ENCODE results near the gene STAT4.

The STAT4 gene

DNA sequence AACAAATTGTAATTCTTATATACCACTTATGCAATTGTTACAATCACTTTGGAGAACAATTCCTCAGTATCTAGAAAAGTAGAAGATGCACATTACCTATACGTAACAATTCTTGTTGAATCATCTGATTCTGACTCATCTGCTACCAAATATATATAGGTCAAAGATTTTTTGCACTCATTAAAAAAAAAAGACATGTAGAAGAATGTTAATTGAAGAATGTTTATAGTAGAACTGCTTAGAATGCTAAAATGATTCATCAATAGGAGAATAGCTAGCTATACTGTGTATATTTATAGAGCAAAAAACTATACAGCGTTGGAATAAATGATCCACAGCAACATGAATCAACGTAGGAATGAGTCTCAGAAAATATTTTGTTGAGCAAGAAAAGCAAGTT, 107.4 kb downstream of the STAT4 start:
- DNase-seq (no peak), ATAC-seq (no peak)
- Mint-ChIP-seq H3K4me3 (no peak overlapping the region), H3K27me3 (no peaks in the 10 kb centered on the region), H3K4me1 (peaks cover 28% of the 10 kb centered on the region), H3K27ac (no peak overlapping the region), H3K36me3 (ENCODE audit: low read depth) (peaks cover 28% of the 10 kb centered on the region), H3K9me3 (no peaks in the 10 kb centered on the region)

DNA sequence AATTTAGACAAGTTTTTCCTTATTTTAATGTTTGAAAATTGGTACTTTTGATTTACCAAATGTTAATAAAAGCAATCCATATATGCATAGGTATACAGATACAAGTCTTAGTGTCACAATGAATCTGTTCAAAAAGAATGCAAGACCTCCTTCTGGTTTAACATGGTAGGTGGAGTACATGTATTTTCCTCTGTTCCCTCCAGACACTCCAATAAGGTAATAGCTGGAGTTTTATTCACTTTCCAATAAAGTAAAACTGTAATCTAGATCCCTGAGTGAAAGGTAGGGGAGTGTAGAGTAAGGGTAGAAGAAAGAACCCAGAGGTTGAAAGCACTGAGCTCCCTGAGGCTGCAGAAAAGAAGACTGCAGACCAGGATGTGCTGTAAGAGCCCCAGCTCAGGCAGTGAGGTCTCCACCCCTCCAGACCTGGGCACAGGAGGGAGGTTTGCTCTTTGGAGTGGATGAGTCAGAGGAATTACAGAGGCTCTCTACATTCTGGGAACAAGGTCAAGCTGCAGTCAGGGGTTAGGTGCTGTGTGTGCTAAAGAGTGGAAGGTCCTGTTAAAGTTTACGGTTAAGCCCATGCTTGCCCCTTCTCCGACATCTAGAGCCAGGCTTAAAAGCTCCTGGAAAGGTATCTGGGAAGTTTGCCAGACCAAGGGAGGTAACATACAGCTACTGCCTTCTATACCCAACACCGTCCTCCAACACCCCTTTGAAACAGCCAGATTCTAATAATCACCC, 109.2 kb downstream of the STAT4 start:
- DNase-seq = no peak
- Mint-ChIP-seq H3K4me1 (peaks cover 38% of the 10 kb centered on the region), H3K4me3 (no peak overlapping the region), H3K36me3 (ENCODE audit: low read depth) (peaks cover 37% of the 10 kb centered on the region), H3K27me3 (no peaks in the 10 kb centered on the region), H3K27ac (peak overlapping the region; percentile 12), H3K9me3 (no peaks in the 10 kb centered on the region)
- peak; percentile 87 for ATAC-seq

DNA sequence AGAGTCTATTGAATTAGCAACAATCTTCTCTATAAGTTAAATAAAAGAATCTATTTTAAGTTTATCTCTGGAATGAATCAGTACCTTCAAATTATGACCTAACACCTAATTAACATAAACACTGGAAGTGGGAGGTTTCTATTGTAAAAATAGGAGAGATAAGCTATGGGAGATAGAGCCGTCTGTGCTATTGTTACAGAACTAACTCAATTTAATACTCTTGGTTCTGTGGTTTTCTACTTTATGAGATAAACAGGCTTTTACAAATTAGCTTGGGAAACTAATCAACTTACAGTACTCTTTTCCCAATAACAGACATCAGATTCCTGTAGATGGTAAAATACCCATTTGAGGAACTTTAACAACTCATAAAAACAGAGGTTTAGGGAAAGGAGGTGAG, 111.2 kb downstream of the STAT4 start:
- Mint-ChIP-seq H3K27me3 (no peaks in the 10 kb centered on the region), H3K27ac (no peak overlapping the region), H3K36me3 (ENCODE audit: low read depth) (peaks cover 47% of the 10 kb centered on the region), H3K4me1 (peaks cover 38% of the 10 kb centered on the region), H3K4me3 (no peak overlapping the region), H3K9me3 (no peaks in the 10 kb centered on the region)
- ATAC-seq = no peak
- DNase-seq = no peak

DNA sequence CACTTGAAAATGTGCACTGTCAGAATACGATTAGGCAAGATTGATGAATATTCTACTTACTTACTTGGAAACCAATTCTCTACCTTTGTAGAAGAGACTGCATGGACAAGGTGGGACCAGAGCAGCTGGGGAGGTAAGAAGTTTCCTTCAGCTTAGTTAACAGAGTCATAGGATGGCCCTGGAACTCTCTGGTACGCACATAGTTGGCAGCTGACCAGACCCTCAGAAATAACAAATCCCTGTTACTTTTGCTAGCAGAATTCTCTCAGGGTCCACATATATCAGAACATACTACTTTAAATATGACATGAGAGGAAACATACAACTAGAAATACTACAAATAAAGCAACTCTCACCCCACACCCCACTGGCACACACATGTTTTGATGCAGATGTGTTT, 112.1 kb downstream of the STAT4 start:
- no peak for ATAC-seq
- Mint-ChIP-seq H3K9me3 (no peaks in the 10 kb centered on the region), H3K4me1 (peaks cover 38% of the 10 kb centered on the region), H3K27ac (peak overlapping the region; percentile 58), H3K36me3 (ENCODE audit: low read depth) (peaks cover 49% of the 10 kb centered on the region), H3K4me3 (no peak overlapping the region), H3K27me3 (no peaks in the 10 kb centered on the region)
- no peak for DNase-seq

DNA sequence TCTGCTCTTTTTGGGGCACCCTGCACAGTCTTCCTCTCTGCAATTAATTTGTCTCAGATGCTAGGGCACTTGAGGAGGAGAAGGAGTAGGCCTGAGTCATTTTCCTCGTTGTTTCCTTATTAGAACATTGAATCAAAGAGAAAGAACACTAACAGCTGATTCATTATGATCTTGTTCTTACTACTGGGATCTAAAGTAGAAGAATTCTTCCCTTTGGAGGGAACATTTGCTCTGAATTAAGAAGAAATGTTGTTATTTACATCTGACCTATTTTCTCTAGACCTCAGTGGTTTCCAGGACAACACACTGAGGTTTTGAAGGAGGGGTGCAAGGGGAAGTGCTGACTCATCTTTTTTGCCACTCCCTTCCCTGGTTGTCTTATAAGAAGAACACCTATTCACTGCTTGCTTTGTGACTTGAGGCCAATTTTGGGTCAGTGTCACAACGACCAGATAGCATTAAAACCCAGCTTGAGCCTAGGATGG, 112.5 kb downstream of the STAT4 start:
- Mint-ChIP-seq H3K27ac (peak overlapping the region; percentile 58), H3K27me3 (no peaks in the 10 kb centered on the region), H3K36me3 (ENCODE audit: low read depth) (peaks cover 50% of the 10 kb centered on the region), H3K4me3 (no peak overlapping the region), H3K9me3 (no peaks in the 10 kb centered on the region), H3K4me1 (peaks cover 36% of the 10 kb centered on the region)
- ATAC-seq = peak; percentile 44
- DNase-seq = no peak

DNA sequence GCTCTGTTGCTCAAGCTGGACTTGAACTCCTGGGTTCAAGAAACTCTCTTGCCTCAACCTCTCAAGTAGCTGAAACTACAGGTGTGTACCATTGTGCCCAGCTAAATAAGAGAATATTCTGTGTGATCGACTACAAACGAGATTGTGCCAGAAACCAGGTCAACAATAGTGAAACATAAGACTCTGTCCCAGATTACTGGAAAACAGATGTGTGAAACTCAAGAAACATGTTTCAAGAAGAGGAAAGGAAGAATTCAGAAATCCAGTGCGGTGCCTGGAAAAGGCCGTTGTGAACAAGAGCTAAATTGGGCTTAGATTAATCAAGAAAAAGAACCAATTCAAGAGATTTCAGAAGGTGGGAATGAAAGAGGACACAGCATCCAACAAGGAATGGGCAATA, 113.4 kb downstream of the STAT4 start:
- DNase-seq (no peak), ATAC-seq (no peak)
- Mint-ChIP-seq H3K36me3 (ENCODE audit: low read depth) (peaks cover 56% of the 10 kb centered on the region), H3K4me1 (peaks cover 34% of the 10 kb centered on the region), H3K27ac (peak overlapping the region; percentile 67), H3K27me3 (no peaks in the 10 kb centered on the region), H3K4me3 (no peak overlapping the region), H3K9me3 (no peaks in the 10 kb centered on the region)

DNA sequence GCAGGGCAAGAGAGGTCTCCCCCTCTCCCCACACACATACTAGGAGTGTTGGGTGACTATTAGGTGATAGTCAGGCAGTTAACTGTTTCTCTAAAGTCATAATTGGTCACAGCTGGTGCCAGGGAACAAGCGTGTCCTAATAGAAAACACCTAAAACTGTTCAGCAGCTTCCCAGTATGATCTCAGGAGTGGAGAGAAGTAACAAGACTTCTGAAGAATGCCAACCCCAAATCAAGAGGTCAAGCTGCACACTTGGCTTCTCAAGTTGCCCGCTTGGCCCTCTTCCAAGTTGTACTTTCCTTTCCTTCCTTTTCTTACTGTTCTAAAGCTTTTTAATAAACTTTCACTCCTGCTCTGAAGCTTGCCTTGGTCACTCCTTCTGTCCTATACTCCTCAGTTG, 114.4 kb downstream of the STAT4 start:
- Mint-ChIP-seq H3K4me3 (no peak overlapping the region), H3K27me3 (no peaks in the 10 kb centered on the region), H3K36me3 (ENCODE audit: low read depth) (peaks cover 56% of the 10 kb centered on the region), H3K4me1 (peaks cover 27% of the 10 kb centered on the region), H3K27ac (peak overlapping the region; percentile 8), H3K9me3 (no peaks in the 10 kb centered on the region)
- DNase-seq (no peak), ATAC-seq (no peak)

DNA sequence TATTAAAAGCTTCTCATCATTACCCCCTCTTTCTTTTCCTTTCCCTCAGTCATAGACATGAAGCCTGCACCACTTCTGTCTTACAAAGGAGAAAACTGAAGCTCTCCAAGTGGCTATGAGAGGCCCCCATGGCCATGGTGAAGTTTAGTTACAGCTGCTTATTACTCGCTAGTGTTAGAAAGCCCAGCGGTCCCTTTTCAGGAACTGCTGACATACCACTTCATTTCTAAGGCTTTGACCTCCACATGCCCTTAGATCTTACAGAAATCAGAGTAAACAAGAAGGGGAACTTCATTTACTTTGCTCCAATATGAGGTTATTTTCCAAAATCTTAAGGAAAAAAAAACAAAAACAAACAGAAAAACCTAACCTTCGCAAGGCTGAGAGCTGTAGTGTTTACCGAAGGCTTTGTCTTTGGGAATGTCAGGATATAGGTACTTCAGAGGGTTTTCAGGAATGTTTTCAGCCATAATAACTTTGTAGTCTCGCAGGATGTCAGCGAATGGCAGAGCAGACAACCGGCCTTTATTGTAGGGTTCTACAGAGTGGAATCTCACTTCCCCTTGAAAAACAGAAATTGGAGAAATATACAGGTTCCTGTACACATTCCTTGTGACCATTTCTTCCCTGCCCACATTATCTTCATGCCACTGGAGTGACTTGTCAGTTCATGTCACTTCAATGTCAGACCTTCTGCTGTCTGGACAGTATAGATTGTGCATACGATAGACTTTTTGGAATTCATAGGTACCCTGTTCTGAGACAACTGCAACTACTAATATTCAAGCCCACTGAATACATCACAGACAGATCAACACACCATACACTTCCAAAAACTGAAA, 118.0 kb downstream of the STAT4 start:
- H3K36me3 Mint-ChIP-seq (ENCODE audit: low read depth) = peaks cover 62% of the 10 kb centered on the region
- no peak for DNase-seq
- peaks cover 33% of the 10 kb centered on the region for H3K4me1 Mint-ChIP-seq
- no peak overlapping the region for H3K4me3 Mint-ChIP-seq
- H3K27me3 Mint-ChIP-seq = no peaks in the 10 kb centered on the region
- no peak for ATAC-seq
- peak overlapping the region; percentile 44 for H3K27ac Mint-ChIP-seq
- no peaks in the 10 kb centered on the region for H3K9me3 Mint-ChIP-seq

DNA sequence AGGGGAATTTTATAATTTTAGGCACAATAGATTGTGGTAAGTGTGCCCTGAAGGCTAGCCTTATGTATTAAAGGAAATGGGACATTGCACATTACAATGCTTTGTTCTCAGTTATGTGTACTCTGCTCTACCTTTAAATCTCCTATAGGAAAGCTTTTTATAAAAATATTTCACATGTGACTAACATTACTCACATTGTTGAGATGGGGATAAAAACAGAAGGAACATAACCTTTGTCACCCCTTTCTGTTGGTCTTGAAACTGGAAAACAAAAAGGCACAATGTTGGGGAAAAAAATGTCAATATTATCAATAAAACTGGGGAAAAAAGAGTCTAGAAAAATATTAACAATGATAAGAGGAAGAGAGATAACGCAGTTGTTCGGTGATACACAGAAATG, 119.5 kb downstream of the STAT4 start:
- DNase-seq (no peak), ATAC-seq (no peak)
- Mint-ChIP-seq H3K27ac (peak overlapping the region; percentile 81), H3K27me3 (no peaks in the 10 kb centered on the region), H3K4me1 (peaks cover 35% of the 10 kb centered on the region), H3K9me3 (no peaks in the 10 kb centered on the region), H3K36me3 (ENCODE audit: low read depth) (peaks cover 60% of the 10 kb centered on the region), H3K4me3 (no peak overlapping the region)

DNA sequence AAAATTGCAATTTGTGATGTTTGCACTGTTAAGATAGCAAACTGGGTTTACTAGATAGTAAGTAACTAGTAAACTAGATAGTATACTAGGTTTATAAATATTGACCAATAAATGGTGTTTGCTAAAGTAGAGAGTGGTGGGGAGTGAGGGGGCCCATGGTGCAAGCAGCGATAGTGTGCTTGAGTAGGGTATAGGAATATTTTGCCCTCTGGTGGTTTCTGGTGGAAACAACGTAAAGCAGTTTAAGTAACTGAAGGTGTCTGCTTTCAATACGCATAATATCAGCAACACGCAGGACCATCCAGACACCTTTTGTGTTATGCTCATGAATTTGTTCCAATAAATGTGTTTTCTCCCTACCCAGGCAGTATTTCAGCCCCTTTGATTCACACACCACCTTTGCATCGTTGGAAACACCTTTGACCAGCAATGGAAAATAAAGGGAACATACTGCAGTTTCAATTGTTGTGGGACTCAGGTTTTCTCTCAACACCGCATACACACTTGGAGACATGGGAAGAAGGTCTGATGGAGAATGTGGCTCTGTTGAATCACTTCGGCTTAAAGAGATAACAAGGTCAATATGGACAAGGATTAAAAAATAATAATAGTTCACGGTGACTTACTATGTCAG, 120.2 kb downstream of the STAT4 start:
- ATAC-seq = peak; percentile 69
- DNase-seq = no peak
- H3K9me3 Mint-ChIP-seq = no peaks in the 10 kb centered on the region
- H3K27me3 Mint-ChIP-seq = no peaks in the 10 kb centered on the region
- H3K36me3 Mint-ChIP-seq (ENCODE audit: low read depth) = peaks cover 61% of the 10 kb centered on the region
- peaks cover 41% of the 10 kb centered on the region for H3K4me1 Mint-ChIP-seq
- H3K27ac Mint-ChIP-seq = peak overlapping the region; percentile 81
- no peak overlapping the region for H3K4me3 Mint-ChIP-seq

DNA sequence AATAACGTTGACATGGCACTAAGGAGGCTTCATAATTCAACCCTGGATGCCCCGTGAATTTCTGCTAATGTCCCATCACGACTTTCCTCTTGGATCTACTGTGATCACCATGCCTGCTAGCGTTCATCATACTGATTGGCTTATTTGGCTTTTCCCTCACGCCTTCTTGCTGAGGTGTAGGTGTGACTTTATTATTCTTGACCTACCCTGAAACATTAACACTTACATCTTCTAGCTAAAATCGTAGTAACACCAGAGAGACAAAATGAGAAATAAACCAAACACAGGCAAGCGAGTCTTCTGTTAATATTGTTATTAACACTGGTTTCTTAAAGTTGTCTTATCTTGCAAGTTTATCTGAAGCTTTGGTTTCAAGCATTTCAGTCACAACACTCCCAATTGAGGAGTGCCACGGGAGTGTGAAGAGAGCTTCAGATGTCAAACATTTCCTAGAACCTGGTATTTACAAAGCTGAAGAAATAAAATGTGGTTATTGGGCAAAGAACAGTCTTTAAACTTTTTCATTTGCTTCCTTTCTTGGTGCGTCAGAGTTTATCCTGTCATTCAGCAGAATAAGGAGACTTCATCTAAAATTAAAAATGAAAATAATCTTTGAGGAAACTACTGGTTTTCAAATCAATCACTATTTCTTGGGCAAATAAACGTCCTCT, 121.4 kb downstream of the STAT4 start:
- H3K4me1 Mint-ChIP-seq = peaks cover 53% of the 10 kb centered on the region
- DNase-seq = no peak
- no peak for ATAC-seq
- H3K27ac Mint-ChIP-seq = peak overlapping the region; percentile 61
- peaks cover 55% of the 10 kb centered on the region for H3K36me3 Mint-ChIP-seq (ENCODE audit: low read depth)
- peaks cover 3% of the 10 kb centered on the region for H3K9me3 Mint-ChIP-seq
- H3K4me3 Mint-ChIP-seq = peak overlapping the region; percentile 27
- no peaks in the 10 kb centered on the region for H3K27me3 Mint-ChIP-seq

DNA sequence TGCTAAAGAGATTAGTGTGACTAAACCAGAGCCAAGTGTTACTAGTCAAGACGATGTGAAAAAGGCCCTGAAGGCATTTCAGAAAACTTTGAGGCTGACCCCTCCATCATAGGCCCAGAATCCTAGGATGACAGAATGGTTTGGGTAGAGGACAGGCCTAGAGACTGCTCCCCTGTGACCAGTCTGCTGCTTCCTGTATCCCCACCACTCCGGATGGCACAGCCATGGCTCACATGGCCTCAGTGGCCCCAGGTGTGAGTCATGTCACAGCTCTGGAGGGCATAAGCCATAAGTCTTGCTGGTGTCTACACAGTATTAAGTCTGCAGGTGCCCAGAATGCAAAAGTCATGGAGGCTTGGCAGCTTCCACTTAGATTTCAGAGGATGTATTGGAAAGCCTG, 124.4 kb downstream of the STAT4 start:
- no peak for DNase-seq
- peak; percentile 64 for ATAC-seq
- H3K36me3 Mint-ChIP-seq (ENCODE audit: low read depth) = peaks cover 44% of the 10 kb centered on the region
- peaks cover 3% of the 10 kb centered on the region for H3K9me3 Mint-ChIP-seq
- peaks cover 56% of the 10 kb centered on the region for H3K4me1 Mint-ChIP-seq
- H3K4me3 Mint-ChIP-seq = no peak overlapping the region
- H3K27me3 Mint-ChIP-seq = no peaks in the 10 kb centered on the region
- H3K27ac Mint-ChIP-seq = peak overlapping the region; percentile 78

DNA sequence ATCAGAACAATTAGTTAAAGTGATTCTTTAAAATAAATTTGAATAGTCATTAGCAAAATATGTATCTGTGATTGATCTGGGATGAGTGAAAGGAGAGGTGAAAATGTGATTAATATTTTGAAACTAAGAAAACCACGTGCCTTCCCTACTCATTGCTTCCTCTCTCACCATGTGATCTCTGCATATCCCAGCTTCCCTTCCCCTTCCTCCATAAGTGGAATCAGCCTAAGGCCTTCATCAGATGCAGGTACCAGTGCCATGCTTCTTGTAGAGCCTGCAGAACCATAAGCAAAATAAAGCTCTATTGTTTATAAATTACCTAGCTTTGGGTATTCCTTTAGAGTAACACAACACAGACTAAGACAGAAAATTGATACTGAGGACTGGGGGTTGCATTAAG, 125.7 kb downstream of the STAT4 start:
- Mint-ChIP-seq H3K4me3 (no peak overlapping the region), H3K4me1 (peaks cover 45% of the 10 kb centered on the region), H3K27me3 (peaks cover 1% of the 10 kb centered on the region), H3K27ac (peak overlapping the region; percentile 58), H3K9me3 (peaks cover 3% of the 10 kb centered on the region), H3K36me3 (ENCODE audit: low read depth) (peaks cover 34% of the 10 kb centered on the region)
- no peak for DNase-seq
- no peak for ATAC-seq

DNA sequence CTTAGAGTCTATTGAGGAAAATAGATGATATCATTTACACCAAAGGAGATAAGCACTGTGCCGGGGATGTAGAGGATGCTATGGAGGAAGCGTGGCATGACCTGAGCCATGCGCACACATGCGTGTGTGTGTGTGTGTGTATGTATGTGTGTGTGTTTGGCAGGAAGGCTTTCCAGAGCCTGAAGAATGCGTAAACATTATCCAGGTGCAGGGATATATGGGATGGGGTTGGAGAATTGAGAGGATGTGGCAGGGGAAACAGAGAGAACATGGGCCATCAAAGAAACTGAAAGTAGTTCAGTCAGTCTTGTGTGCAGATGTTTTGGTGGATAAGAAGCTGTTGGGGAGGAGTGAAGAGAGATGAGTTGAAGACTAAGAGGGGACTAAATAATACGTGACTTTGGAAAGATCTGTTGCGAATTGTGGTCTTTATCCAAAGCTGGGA, 127.5 kb downstream of the STAT4 start:
- peaks cover 18% of the 10 kb centered on the region for H3K36me3 Mint-ChIP-seq (ENCODE audit: low read depth)
- no peak for ATAC-seq
- H3K27ac Mint-ChIP-seq = no peak overlapping the region
- H3K4me1 Mint-ChIP-seq = peaks cover 46% of the 10 kb centered on the region
- H3K9me3 Mint-ChIP-seq = peaks cover 3% of the 10 kb centered on the region
- no peak for DNase-seq
- H3K27me3 Mint-ChIP-seq = peaks cover 2% of the 10 kb centered on the region
- H3K4me3 Mint-ChIP-seq = no peak overlapping the region
